ENCODE data around the gene SUSD4.

Gene SUSD4

DNA sequence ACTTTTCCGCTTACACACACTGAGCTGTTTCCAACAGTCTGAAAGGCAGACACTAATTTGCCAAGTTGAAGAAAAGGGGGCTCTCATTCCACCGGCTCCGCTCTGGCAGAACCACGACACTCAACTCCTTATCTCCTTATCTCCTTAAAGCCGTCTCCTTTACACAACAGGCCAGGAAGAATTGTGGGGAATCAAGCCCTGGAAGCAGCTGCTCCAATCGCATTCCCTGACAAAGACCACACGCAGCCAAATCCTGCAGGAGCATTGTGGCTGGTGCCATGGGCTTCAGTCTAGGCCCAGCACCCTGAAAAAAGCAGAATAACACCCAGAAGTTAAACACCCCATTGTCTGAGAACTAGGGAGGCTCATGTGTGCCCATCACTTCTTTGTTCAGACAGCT is 24.1 kb downstream of the SUSD4 start:
- no peak overlapping the region for H3K4me3 Mint-ChIP-seq
- H3K9me3 Mint-ChIP-seq, result no peaks in the 10 kb centered on the region
- H3K36me3 Mint-ChIP-seq (ENCODE audit: low read depth), result no peaks in the 10 kb centered on the region
- no peak overlapping the region for H3K27ac Mint-ChIP-seq
- peaks cover 20% of the 10 kb centered on the region for H3K27me3 Mint-ChIP-seq (ENCODE audit: low read depth)
- H3K4me1 Mint-ChIP-seq, result peaks cover 42% of the 10 kb centered on the region
- TF ChIP-seq, protein P1, sequence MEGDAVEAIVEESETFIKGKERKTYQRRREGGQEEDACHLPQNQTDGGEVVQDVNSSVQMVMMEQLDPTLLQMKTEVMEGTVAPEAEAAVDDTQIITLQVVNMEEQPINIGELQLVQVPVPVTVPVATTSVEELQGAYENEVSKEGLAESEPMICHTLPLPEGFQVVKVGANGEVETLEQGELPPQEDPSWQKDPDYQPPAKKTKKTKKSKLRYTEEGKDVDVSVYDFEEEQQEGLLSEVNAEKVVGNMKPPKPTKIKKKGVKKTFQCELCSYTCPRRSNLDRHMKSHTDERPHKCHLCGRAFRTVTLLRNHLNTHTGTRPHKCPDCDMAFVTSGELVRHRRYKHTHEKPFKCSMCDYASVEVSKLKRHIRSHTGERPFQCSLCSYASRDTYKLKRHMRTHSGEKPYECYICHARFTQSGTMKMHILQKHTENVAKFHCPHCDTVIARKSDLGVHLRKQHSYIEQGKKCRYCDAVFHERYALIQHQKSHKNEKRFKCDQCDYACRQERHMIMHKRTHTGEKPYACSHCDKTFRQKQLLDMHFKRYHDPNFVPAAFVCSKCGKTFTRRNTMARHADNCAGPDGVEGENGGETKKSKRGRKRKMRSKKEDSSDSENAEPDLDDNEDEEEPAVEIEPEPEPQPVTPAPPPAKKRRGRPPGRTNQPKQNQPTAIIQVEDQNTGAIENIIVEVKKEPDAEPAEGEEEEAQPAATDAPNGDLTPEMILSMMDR (IDR thresholded peaks at IDR 0.05; ENCODE audit: unreplicated experiment in 3 of 3), result no peak

DNA sequence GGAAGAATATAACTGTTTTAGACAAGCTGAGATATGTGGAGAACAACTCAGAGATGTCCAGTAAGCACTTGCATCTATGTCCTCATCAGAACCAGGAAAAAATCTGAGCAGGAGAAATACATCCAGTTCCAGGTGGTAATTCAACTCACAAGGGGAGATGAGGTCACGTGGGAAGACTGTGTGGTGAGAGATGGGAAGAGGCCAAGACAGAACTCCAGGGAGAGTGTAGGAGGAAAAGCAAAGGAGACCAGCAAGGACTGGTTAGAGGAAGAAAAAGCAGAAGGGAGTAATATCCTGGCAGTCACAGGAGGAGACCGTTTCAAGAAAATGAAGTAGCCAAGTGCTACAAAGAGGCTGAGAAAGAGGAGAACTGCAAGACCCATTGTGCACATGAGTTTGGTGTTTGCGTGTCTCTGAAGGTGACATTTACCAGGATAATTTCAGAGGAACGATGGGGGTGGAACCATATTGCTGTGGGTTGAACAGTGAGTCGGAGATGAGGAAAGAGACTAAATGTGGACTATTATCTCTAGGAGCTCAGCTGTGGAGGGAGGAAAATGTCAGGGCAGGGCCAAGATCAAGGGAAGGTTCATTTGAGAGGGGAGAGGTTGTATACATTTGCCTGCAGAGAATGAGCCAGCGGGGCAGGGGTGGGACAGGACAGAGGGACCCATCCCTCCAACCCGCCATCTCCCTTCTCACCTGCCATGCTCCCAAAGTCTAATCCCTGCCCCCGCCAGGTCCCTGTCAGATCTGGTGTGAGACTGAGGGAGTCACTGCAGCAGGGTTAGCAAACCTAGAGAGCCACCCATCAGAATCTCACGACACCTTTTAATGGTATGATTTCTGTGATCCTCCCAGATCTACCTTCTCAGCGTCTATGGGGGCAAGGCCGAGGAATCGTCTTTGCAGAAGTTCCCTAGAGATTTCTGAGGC is 24.9 kb downstream of the SUSD4 start:
- Mint-ChIP-seq H3K36me3 (ENCODE audit: low read depth) (no peaks in the 10 kb centered on the region), H3K9me3 (no peaks in the 10 kb centered on the region), H3K27me3 (ENCODE audit: low read depth) (peaks cover 17% of the 10 kb centered on the region), H3K4me1 (peaks cover 38% of the 10 kb centered on the region), H3K27ac (peak overlapping the region in 2 of 3 experiments; percentile 15 to 32), H3K4me3 (no peak overlapping the region)
- TF ChIP-seq, protein P1 (IDR thresholded peaks at IDR 0.05; ENCODE audit: unreplicated experiment in 3 of 3), result no peak

DNA sequence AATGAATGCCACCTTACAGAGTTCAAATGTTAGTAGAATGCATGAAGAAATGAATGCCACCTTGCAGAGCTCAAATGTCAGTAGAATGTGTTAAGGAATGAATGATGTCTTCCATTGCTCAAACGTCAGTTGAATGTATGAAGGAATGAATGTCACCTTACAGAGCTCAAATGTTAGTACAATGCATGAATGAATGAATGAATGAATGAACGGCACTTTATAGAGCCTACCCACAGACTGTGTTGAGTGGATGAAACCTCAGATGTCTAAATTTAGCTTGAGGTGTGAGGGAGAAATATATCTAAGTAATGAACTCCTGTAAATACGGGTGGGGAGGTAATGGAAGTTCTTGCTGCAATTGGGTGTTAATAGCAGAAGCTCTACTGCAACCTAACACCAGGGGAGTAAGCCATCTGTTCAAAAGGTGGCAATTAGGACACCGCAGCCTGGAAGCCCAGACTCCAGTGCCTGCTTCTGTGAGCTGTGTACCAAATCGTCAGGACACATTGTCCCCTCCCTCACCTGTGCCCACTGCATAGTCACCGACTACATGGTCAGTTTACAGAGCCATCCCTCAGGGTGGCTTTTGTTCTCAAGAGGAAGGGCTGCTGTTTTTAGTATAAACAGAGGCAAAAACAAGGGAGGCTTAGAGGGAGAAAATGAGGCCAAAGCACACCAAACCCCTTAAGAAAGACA is 26.7 kb downstream of the SUSD4 start:
- peaks cover 38% of the 10 kb centered on the region for H3K4me1 Mint-ChIP-seq
- no peaks in the 10 kb centered on the region for H3K36me3 Mint-ChIP-seq (ENCODE audit: low read depth)
- no peaks in the 10 kb centered on the region for H3K9me3 Mint-ChIP-seq
- H3K27ac Mint-ChIP-seq, result no peak overlapping the region
- H3K4me3 Mint-ChIP-seq, result no peak overlapping the region
- TF ChIP-seq, protein P1 (IDR thresholded peaks at IDR 0.05; ENCODE audit: unreplicated experiment in 3 of 3), result no peak
- peaks cover 21% of the 10 kb centered on the region for H3K27me3 Mint-ChIP-seq (ENCODE audit: low read depth)

DNA sequence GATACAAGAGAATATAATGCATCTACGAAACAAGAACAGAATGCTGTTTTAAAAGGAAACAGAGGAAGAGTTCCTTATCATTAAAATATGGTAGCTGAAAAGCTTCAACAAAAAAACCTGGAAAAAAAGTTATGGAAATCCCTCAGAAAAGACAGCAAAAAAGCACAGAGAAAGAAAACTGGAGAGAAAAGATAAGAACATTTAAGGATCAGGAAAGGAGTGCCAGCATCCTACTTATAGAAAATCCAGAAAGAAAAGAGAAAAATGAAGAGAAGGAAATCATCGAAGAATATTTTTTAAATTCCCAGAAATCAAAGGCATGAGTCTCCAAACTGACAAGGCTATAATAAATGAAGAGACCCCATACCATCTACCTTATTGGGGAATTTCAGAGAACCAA is 29.8 kb downstream of the SUSD4 start:
- Mint-ChIP-seq H3K9me3 (no peaks in the 10 kb centered on the region), H3K4me3 (no peak overlapping the region), H3K4me1 (peaks cover 30% of the 10 kb centered on the region), H3K36me3 (ENCODE audit: low read depth) (no peaks in the 10 kb centered on the region), H3K27ac (no peak overlapping the region), H3K27me3 (ENCODE audit: low read depth) (peaks cover 23% of the 10 kb centered on the region)
- TF ChIP-seq, protein P1 (IDR thresholded peaks at IDR 0.05; ENCODE audit: unreplicated experiment in 3 of 3), result no peak

DNA sequence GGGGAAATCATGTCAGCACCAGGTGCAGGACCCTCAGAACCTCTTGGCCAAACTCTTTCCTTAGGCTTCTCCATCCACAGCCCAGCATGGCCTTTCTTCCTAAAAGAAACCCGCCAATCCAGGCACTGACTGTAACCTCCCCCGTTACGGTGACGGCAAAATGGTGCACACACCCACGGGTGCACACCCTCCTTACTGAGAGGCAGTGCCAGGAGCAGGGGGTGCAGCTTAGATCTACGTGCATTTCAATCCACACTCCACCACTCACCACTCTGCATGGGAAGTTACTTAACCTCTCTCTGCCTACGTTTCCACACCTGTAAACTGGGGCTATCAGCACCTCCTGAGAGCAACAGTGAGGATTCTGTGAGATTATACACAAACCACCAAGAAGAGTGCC is 31.0 kb downstream of the SUSD4 start:
- Mint-ChIP-seq H3K27me3 (ENCODE audit: low read depth) (peaks cover 28% of the 10 kb centered on the region), H3K4me3 (no peak overlapping the region), H3K4me1 (peaks cover 19% of the 10 kb centered on the region), H3K36me3 (ENCODE audit: low read depth) (no peaks in the 10 kb centered on the region), H3K27ac (no peak overlapping the region), H3K9me3 (no peaks in the 10 kb centered on the region)
- TF ChIP-seq, protein P1 (IDR thresholded peaks at IDR 0.05; ENCODE audit: unreplicated experiment in 3 of 3), result no peak
